Keratinocyte (primary cell): ENCODE measurements around the gene ARHGDIB.

Experiments
- CTCF ChIP-seq, 3 experiments: IDR thresholded peaks in 1 of 3; conservative IDR thresholded peaks in 1 of 3; optimal IDR thresholded peaks in 1 of 3; 2 replicates in 2 of 3; 3 replicates in 1 of 3; pipeline versions ENCODE3 to v1.5.1; 2011; ENCODE audit warnings: low read length in 3 of 3, mild to moderate bottlenecking in 3 of 3, moderate library complexity in 2 of 3, control low read depth in 1 of 3, inconsistent platforms in 1 of 3; ENCODE audit not compliant: insufficient read depth in 2 of 3; ENCODE audit errors: extremely low read depth in 1 of 3
- EZH2 ChIP-seq: IDR thresholded peaks from one replicate; pipeline ENCODE4 v1.6.1; 2012; ENCODE audit warnings: inconsistent platforms, mild to moderate bottlenecking, low read length, moderate library complexity

DNA sequence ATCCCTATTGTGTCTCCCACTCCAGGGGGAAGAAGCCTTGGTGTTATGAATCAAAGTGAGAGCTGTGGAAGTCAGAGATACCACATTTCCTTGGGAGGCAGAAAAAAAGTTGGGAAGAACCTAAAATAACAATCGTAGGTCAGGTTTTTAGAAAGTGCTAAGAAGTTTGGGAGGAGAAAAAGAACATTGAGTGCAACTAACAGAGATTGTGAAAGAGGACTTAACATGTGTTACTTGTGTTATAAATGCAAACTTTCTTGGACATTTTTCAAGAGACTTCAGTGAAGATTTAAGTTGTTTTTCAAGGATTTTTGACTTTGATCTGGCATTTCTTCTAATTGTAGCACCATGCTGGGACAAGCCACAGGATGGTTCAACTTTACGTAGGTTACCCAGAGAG, 15.2 kb downstream of the ARHGDIB start:
- TF ChIP-seq CTCF (optimal IDR thresholded peaks at IDR 0.05 in 1 of 3, IDR thresholded peaks at IDR 0.05 in 1 of 3, conservative IDR thresholded peaks at IDR 0.05 in 1 of 3; ENCODE audit: extremely low read depth in 1 of 3, insufficient read depth in 2 of 3, low read length in 3 of 3), result no peak
- no peak for TF ChIP-seq EZH2
